ENCODE measurements around the gene SRP72. TPM values are rescaled to one million over a fixed set of nuclear protein-coding genes. Genes with fewer than 3 reads are reported as not detected.

Gene SRP72
- total RNA-seq, 1 experiment from 2014 or later, result 138 TPM

DNA sequence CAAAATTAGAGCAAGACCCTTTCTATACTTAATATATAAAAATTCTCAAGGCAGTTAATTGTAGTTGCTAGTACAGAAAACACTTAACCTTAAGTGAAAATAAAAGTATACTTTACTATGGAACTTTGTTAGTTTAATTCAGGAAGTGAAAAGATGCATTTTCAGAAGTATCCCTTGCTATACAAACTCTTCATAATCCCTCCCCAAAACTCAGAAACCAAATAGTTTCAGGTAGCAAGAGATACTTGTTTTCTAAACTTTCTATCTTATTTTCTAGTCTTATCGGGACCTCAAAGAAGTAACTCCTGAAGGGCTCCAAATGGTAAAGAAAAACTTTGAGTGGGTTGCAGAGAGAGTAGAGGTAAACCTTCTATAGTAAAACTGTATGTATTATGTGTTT lies 17.1 kb upstream of the SRP72 start (continued):
- TF ChIP-seq, protein P1, sequence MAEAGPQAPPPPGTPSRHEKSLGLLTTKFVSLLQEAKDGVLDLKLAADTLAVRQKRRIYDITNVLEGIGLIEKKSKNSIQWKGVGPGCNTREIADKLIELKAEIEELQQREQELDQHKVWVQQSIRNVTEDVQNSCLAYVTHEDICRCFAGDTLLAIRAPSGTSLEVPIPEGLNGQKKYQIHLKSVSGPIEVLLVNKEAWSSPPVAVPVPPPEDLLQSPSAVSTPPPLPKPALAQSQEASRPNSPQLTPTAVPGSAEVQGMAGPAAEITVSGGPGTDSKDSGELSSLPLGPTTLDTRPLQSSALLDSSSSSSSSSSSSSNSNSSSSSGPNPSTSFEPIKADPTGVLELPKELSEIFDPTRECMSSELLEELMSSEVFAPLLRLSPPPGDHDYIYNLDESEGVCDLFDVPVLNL (CRISPR knock-in tag; IDR thresholded peaks at IDR 0.05; ENCODE audit: borderline replicate concordance, low read depth), result no peak
- TF ChIP-seq ELF4 (CRISPR knock-in tag; IDR thresholded peaks at IDR 0.05; ENCODE audit: low read depth) (no peak), ZNF232 (CRISPR knock-in tag; IDR thresholded peaks at IDR 0.05) (no peak), EMX1 (CRISPR knock-in tag; IDR thresholded peaks at IDR 0.05) (no peak)

DNA sequence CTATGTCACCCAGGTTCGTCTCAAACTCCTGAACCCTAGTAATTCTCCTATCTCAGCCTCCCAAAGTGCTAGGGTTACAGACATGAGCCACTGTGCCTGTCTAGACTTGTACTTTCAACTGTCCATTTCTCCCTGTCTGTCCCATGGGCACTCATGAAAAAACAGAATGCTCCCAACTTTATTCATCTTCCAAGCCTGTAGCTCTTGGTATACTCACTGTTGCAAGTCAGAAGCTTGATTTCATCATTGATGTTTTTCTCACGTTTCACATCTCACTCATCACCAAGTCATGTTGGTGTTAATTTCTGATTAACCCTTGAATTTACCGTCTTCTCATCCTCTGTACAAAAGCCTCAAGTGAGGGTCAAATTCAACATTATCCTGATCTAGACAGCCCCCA lies 7.3 kb upstream of the SRP72 start:
- TF ChIP-seq NR2C2 (CRISPR knock-in tag; IDR thresholded peaks at IDR 0.05) (no peak), GABPB1 (CRISPR knock-in tag; IDR thresholded peaks at IDR 0.05) (peak; percentile 42; the same call in 1 of the 2 replicates), NFE2L1 (CRISPR knock-in tag; IDR thresholded peaks at IDR 0.05) (no peak), MXD4 (CRISPR knock-in tag; IDR thresholded peaks at IDR 0.05; ENCODE audit: borderline replicate concordance) (no peak)
- TF ChIP-seq, protein P2, sequence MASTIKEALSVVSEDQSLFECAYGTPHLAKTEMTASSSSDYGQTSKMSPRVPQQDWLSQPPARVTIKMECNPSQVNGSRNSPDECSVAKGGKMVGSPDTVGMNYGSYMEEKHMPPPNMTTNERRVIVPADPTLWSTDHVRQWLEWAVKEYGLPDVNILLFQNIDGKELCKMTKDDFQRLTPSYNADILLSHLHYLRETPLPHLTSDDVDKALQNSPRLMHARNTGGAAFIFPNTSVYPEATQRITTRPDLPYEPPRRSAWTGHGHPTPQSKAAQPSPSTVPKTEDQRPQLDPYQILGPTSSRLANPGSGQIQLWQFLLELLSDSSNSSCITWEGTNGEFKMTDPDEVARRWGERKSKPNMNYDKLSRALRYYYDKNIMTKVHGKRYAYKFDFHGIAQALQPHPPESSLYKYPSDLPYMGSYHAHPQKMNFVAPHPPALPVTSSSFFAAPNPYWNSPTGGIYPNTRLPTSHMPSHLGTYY (CRISPR knock-in tag; IDR thresholded peaks at IDR 0.05), result no peak
- TF ChIP-seq, protein P3, sequence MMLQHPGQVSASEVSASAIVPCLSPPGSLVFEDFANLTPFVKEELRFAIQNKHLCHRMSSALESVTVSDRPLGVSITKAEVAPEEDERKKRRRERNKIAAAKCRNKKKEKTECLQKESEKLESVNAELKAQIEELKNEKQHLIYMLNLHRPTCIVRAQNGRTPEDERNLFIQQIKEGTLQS (CRISPR knock-in tag; conservative IDR thresholded peaks at IDR 0.05), result no peak
- Mint-ChIP-seq H3K27ac (peak overlapping the region; percentile 31), H3K4me3 (no peak overlapping the region), H3K36me3 (peaks cover 68% of the 10 kb centered on the region), H3K4me1 (peaks cover 5% of the 10 kb centered on the region; the same call in 1 of the 2 replicates), H3K9me3 (no peaks in the 10 kb centered on the region), H3K27me3 (ENCODE audit: low read depth) (no peaks in the 10 kb centered on the region)
- ChIA-PET CTCF (no interaction called here), POLR2A (no interaction called here)
- DNase-seq (ENCODE audit: low spot score), result no peak
- ATAC-seq, result no peak

DNA sequence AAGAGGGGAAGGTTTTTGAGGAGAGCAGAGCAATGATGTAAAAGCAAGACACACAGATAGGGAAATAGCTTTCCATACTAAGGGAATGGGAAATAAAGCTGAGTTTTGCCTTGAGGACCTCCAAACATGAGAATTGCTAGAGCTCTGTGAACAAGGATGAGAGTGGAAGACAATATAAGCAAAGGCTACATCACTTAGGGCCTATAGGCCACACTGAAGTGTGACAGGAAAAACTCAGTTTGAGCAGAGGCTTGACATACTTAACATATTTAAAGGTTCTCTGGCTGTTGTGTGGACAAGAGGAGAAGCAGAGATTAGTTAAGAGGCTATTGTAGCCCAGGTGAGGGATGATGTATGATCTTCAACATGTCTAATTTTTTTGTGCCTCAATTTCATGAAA lies 5.3 kb upstream of the SRP72 start:
- Mint-ChIP-seq H3K9me3 (no peaks in the 10 kb centered on the region), H3K36me3 (peaks cover 48% of the 10 kb centered on the region), H3K27ac (peak overlapping the region; percentile 89), H3K4me3 (no peak overlapping the region), H3K27me3 (ENCODE audit: low read depth) (no peaks in the 10 kb centered on the region), H3K4me1 (peaks cover 15% of the 10 kb centered on the region)
- DNase-seq (ENCODE audit: low spot score) (no peak), ATAC-seq (no peak)
- ChIA-PET CTCF (no interaction called here), POLR2A (no interaction called here)
- TF ChIP-seq NFE2L1 (CRISPR knock-in tag; IDR thresholded peaks at IDR 0.05) (no peak), FOXJ3 (CRISPR knock-in tag; IDR thresholded peaks at IDR 0.05; ENCODE audit: borderline replicate concordance) (no peak), ZNF219 (CRISPR knock-in tag; IDR thresholded peaks at IDR 0.05; ENCODE audit: borderline replicate concordance) (no peak), TEAD4 (CRISPR knock-in tag; IDR thresholded peaks at IDR 0.05) (no peak), ZNF317 (CRISPR knock-in tag; IDR thresholded peaks at IDR 0.05; ENCODE audit: borderline replicate concordance, low read depth) (no peak), NR1H2 (CRISPR knock-in tag; IDR thresholded peaks at IDR 0.05) (no peak), MYBL2 (CRISPR knock-in tag; IDR thresholded peaks at IDR 0.05) (no peak), GRHL2 (CRISPR knock-in tag; IDR thresholded peaks at IDR 0.05; ENCODE audit: insufficient replicate concordance, severe bottlenecking) (no peak)
- TF ChIP-seq, protein P4, sequence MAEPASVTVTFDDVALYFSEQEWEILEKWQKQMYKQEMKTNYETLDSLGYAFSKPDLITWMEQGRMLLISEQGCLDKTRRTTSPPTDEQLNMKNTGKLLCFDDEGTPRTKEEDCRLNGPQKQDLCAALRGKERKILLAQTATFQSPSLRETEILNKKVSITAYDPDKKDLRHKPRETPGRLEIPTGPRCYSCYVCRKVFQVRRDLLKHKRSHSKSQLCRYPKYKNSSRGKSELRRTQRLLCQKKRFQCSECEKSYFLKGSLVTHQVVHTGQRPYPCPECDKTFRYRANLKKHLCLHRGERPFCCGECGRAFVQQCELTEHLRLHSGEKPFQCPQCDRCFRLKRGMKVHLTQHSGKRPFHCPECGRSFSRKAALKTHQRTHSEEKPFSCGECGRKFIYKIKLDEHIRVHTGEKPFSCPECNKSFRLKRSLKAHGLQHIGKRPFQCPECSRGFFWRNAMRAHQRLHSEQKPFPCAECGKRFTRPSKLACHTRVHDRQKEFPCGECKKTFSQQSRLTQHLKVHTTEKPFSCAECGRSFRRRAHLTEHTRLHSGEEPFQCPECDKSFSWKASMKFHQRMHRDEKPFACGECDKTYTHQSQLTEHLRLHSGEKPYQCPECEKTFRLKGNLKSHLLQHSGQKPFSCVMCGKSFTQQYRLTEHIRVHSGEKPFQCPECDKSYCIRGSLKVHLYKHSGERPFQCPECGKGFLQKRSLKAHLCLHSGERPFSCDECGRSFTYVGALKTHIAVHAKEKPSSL (CRISPR knock-in tag; conservative IDR thresholded peaks at IDR 0.05), result no peak

Measured in WTC11 (cell line).